Astrocyte (in vitro differentiated cells and primary cell): ENCODE data around the gene ANKRD63. TPM values are rescaled to one million over a fixed set of nuclear protein-coding genes. Genes with fewer than 3 reads are reported as not detected.

Experiments
- DNase-seq: peaks from one replicate; pipeline ENCODE4 v3.0.0-alpha.2; 2010; ENCODE audit warnings: low read depth
- FAIRE-seq: peaks from 2 replicates; lab custom pipeline; 2011; peaks lifted over from hg19 to GRCh38; lab: Jason Lieb, UNC
- H2AFZ ChIP-seq: 2 replicates; pipeline ENCODE4 v1.6.0; 2012; ENCODE audit warnings: low read depth, low read length, inconsistent platforms
- H3K27ac ChIP-seq: 2 replicates; pipeline ENCODE4 v1.5.1; 2011; ENCODE audit warnings: low read depth, low read length, inconsistent platforms
- H3K27me3 ChIP-seq: 2 replicates; pipeline ENCODE4 v1.6.0; 2011; ENCODE audit warnings: low read length, inconsistent platforms; ENCODE audit not compliant: insufficient read depth
- H3K36me3 ChIP-seq: 2 replicates; pipeline ENCODE4 v1.5.1; 2011; ENCODE audit warnings: low read length, inconsistent platforms; ENCODE audit not compliant: insufficient read depth
- H3K4me1 ChIP-seq: 2 replicates; pipeline ENCODE4 v1.5.1; 2011; ENCODE audit warnings: low read length, inconsistent platforms; ENCODE audit not compliant: insufficient read depth
- H3K4me2 ChIP-seq: 2 replicates; pipeline ENCODE4 v1.6.0; 2012; ENCODE audit warnings: low read length, inconsistent platforms
- H3K4me3 ChIP-seq: 2 replicates; pipeline ENCODE4 v1.5.1; 2011; ENCODE audit warnings: low read depth, mild to moderate bottlenecking, low read length, inconsistent platforms; ENCODE audit not compliant: insufficient read depth
- H3K79me2 ChIP-seq: 2 replicates; pipeline ENCODE4 v1.6.0; 2012; ENCODE audit warnings: mild to moderate bottlenecking, low read length, inconsistent platforms; ENCODE audit not compliant: insufficient read depth
- H3K9ac ChIP-seq: 2 replicates; pipeline ENCODE4 v1.6.0; 2012; ENCODE audit warnings: mild to moderate bottlenecking, low read length, inconsistent platforms
- H3K9me3 ChIP-seq: 2 replicates; pipeline ENCODE4 v1.5.1; 2012; ENCODE audit warnings: low read depth, mild to moderate bottlenecking, low read length, inconsistent platforms; ENCODE audit not compliant: insufficient read depth
- H4K20me1 ChIP-seq: 2 replicates; pipeline ENCODE4 v1.6.0; 2012; ENCODE audit warnings: low read length, inconsistent platforms; ENCODE audit not compliant: insufficient read depth
- H3K27ac Mint-ChIP-seq: one replicate; pipeline ENCODE4 v1.8.0; 2021; ENCODE audit warnings: mild to moderate bottlenecking, mixed read lengths; ENCODE audit not compliant: unreplicated experiment
- H3K27me3 Mint-ChIP-seq: one replicate; pipeline ENCODE4 v1.8.0; 2021; ENCODE audit warnings: low read depth, mixed read lengths; ENCODE audit not compliant: unreplicated experiment
- H3K36me3 Mint-ChIP-seq: one replicate; pipeline ENCODE4 v1.8.0; 2021; ENCODE audit warnings: low read depth, mixed read lengths; ENCODE audit not compliant: unreplicated experiment
- H3K4me1 Mint-ChIP-seq: one replicate; pipeline ENCODE4 v1.8.0; 2021; ENCODE audit warnings: low read depth, mixed read lengths; ENCODE audit not compliant: unreplicated experiment
- H3K4me3 Mint-ChIP-seq: one replicate; pipeline ENCODE4 v1.8.0; 2021; ENCODE audit warnings: mild to moderate bottlenecking, moderate library complexity, mixed read lengths; ENCODE audit not compliant: unreplicated experiment
- H3K9me3 Mint-ChIP-seq: one replicate; pipeline ENCODE4 v1.8.0; 2021; ENCODE audit warnings: mild to moderate bottlenecking, mixed read lengths; ENCODE audit not compliant: unreplicated experiment
- EZH2 ChIP-seq: IDR thresholded peaks from 2 replicates; pipeline ENCODE4 v1.6.1; 2012; ENCODE audit warnings: mild to moderate bottlenecking, low read length, inconsistent platforms; ENCODE audit not compliant: insufficient read depth
- total RNA-seq: library from RNA; stranded (reverse); gene quantifications from 2 replicates; pipeline ENCODE4 v1.2.1, GENCODE V29; 2021
- TF ChIP-seq, protein P1 (sequence below): IDR thresholded peaks from 2 replicates; pipeline ENCODE4 v1.5.1; 2011; ENCODE audit warnings: low read depth, mild to moderate bottlenecking, inconsistent platforms, low read length, moderate library complexity; ENCODE audit not compliant: insufficient read depth

Gene ANKRD63
- total RNA-seq, 1 donor from 2014 or later, result not detected

DNA sequence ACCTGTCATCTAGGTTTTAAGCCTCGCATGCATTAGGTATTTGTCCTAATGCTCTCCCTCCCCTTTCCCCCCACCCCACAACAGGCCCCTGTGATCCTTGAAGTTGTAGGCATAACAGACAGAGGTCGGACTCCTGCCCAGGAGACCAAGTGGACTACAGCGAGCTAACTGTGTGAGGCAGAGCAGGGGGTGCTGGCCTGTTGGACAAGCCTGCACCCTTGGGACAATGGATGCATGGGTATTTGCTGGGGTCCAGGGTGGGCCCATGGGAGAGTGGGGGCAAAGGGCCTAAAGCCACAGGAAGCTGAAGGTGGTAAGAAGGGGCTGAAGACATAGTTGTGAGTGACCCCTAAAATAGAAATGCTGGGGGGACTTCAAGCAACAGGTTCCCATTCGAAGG, 22.4 kb upstream of the ANKRD63 start:
- peaks cover 10% of the 10 kb centered on the region for H3K27me3 ChIP-seq
- peaks cover 4% of the 10 kb centered on the region for H3K9me3 ChIP-seq
- no peak overlapping the region for H3K9ac ChIP-seq
- no peak overlapping the region for H3K4me2 ChIP-seq
- H3K27me3 Mint-ChIP-seq, result peaks cover 43% of the 10 kb centered on the region
- H3K4me3 Mint-ChIP-seq, result no peak overlapping the region
- H4K20me1 ChIP-seq, result no peaks in the 10 kb centered on the region
- no peaks in the 10 kb centered on the region for H3K79me2 ChIP-seq
- H3K4me1 Mint-ChIP-seq, result peaks cover 4% of the 10 kb centered on the region
- H2AFZ ChIP-seq, result no peak overlapping the region
- TF ChIP-seq, protein P1, sequence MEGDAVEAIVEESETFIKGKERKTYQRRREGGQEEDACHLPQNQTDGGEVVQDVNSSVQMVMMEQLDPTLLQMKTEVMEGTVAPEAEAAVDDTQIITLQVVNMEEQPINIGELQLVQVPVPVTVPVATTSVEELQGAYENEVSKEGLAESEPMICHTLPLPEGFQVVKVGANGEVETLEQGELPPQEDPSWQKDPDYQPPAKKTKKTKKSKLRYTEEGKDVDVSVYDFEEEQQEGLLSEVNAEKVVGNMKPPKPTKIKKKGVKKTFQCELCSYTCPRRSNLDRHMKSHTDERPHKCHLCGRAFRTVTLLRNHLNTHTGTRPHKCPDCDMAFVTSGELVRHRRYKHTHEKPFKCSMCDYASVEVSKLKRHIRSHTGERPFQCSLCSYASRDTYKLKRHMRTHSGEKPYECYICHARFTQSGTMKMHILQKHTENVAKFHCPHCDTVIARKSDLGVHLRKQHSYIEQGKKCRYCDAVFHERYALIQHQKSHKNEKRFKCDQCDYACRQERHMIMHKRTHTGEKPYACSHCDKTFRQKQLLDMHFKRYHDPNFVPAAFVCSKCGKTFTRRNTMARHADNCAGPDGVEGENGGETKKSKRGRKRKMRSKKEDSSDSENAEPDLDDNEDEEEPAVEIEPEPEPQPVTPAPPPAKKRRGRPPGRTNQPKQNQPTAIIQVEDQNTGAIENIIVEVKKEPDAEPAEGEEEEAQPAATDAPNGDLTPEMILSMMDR, result no peak
- no peak for TF ChIP-seq EZH2
- no peak overlapping the region for H3K27ac ChIP-seq
- FAIRE-seq (no peak), DNase-seq (no peak)
- no peaks in the 10 kb centered on the region for H3K36me3 ChIP-seq
- no peaks in the 10 kb centered on the region for H3K4me1 ChIP-seq
- no peak overlapping the region for H3K4me3 ChIP-seq
- H3K9me3 Mint-ChIP-seq, result peaks cover 2% of the 10 kb centered on the region
- no peak overlapping the region for H3K27ac Mint-ChIP-seq
- H3K36me3 Mint-ChIP-seq, result peaks cover 2% of the 10 kb centered on the region

DNA sequence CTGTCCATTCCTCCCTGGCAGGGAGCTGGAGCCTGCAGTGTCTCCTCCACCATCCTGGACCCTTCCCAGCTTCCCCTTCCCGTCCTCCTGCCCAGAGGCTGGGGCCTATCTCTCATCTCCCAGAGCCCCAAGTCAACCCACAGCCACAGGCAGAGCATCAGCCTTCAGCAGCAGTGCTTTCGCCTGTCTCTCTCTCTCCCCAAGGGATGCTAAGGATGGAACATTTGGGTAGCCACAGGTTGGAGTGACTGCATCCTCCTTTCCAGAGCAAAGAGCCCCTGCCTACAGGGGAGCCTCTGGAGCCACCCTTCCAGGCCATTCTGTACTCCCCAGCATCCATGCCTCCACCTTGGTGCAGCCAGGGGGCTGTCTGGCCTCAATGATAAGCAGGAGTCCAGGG, 20.7 kb upstream of the ANKRD63 start:
- peaks cover 40% of the 10 kb centered on the region for H3K27me3 Mint-ChIP-seq
- H3K36me3 ChIP-seq, result no peaks in the 10 kb centered on the region
- H3K4me3 ChIP-seq, result no peak overlapping the region
- no peaks in the 10 kb centered on the region for H3K4me1 ChIP-seq
- DNase-seq, result no peak
- no peak overlapping the region for H3K27ac ChIP-seq
- TF ChIP-seq, protein P1, result no peak
- no peak for TF ChIP-seq EZH2
- H4K20me1 ChIP-seq, result no peaks in the 10 kb centered on the region
- peaks cover 9% of the 10 kb centered on the region for H3K9me3 Mint-ChIP-seq
- no peaks in the 10 kb centered on the region for H3K79me2 ChIP-seq
- peaks cover 4% of the 10 kb centered on the region for H3K9me3 ChIP-seq
- peaks cover 10% of the 10 kb centered on the region for H3K27me3 ChIP-seq
- peaks cover 4% of the 10 kb centered on the region for H3K36me3 Mint-ChIP-seq
- H3K4me3 Mint-ChIP-seq, result no peak overlapping the region
- no peak overlapping the region for H2AFZ ChIP-seq
- no peak overlapping the region for H3K4me2 ChIP-seq
- no peaks in the 10 kb centered on the region for H3K4me1 Mint-ChIP-seq
- no peak overlapping the region for H3K9ac ChIP-seq
- H3K27ac Mint-ChIP-seq, result no peak overlapping the region
- no peak for FAIRE-seq

DNA sequence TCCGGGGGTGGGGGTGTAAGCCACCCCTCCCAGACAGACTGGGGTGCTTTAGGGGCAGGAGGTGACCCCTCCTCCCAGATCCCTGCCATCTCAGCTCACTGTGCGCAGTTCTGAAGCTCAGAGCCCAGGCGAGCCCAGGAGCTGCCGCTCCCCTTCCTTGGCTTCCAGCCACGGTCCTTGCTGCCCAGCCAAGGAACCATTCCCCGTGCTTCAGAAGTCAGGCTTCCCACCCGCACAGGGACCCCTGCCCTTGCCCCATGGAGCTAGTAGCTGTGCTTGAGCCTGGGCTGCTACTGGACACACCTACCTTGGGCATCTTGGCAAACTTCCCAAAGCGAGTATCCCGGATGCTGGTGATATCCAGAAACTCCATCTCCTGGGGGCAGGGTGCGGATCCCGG, 20.1 kb upstream of the ANKRD63 start:
- H3K4me3 Mint-ChIP-seq, result no peak overlapping the region
- TF ChIP-seq, protein P1, result no peak
- no peak for TF ChIP-seq EZH2
- no peak for DNase-seq
- H3K27ac Mint-ChIP-seq, result no peak overlapping the region
- Histone ChIP-seq H3K4me2 (no peak overlapping the region), H2AFZ (no peak overlapping the region), H3K4me3 (no peak overlapping the region), H3K36me3 (no peaks in the 10 kb centered on the region), H3K4me1 (no peaks in the 10 kb centered on the region), H3K9me3 (peaks cover 4% of the 10 kb centered on the region), H3K27ac (no peak overlapping the region), H3K27me3 (peaks cover 10% of the 10 kb centered on the region), H3K9ac (no peak overlapping the region), H4K20me1 (no peaks in the 10 kb centered on the region), H3K79me2 (no peaks in the 10 kb centered on the region)
- H3K9me3 Mint-ChIP-seq, result peaks cover 9% of the 10 kb centered on the region
- no peaks in the 10 kb centered on the region for H3K4me1 Mint-ChIP-seq
- H3K27me3 Mint-ChIP-seq, result peaks cover 41% of the 10 kb centered on the region
- peaks cover 4% of the 10 kb centered on the region for H3K36me3 Mint-ChIP-seq
- no peak for FAIRE-seq
